K562 (cell line): Measurements from ENCODE around the gene ROMO1. TPM values are rescaled to one million over a fixed set of nuclear protein-coding genes. Genes with fewer than 3 reads are reported as not detected.

Experiments used
- ARNT ChIP-seq, 2 experiments: fragments of 450-650 bp; IDR thresholded peaks; 2 replicates each; pipeline ENCODE4 v1.6.1; 2016; ENCODE audit warnings: mild to moderate bottlenecking in 1 of 2
- BRD9 ChIP-seq: fragments of 450-650 bp; IDR thresholded peaks from 2 replicates; pipeline ENCODE4 v1.6.1; 2018; ENCODE audit warnings: low read depth; ENCODE audit not compliant: partially characterized antibody
- CBX3 ChIP-seq, 2 experiments: IDR thresholded peaks; 1 replicate in 1 of 2; 2 replicates in 1 of 2; pipeline ENCODE4 v1.6.1; 2012; ENCODE audit warnings: inconsistent platforms in 2 of 2, low read length in 2 of 2, borderline replicate concordance in 1 of 2, control low read depth in 1 of 2
- CUX1 ChIP-seq: fragments of 200-800 bp; sonication (Bioruptor generic); IDR thresholded peaks from 2 replicates; pipeline ENCODE4 v1.6.1; 2016; ENCODE audit warnings: missing genetic modification characterization, missing compliant biosample characterization
- FOS ChIP-seq: IDR thresholded peaks from 3 replicates; pipeline ENCODE4 v1.6.1; 2011; ENCODE audit not compliant: insufficient read length; ENCODE audit errors: extremely low read depth
- FOXO4 ChIP-seq: fragments of 450-650 bp; formaldehyde crosslinking; IDR thresholded peaks from 2 replicates; pipeline ENCODE4 v1.4.0; 2020; ENCODE audit warnings: mild to moderate bottlenecking, moderate library complexity
- GTF2F1 ChIP-seq: IDR thresholded peaks from 2 replicates; pipeline ENCODE4 v1.6.1; 2011; ENCODE audit warnings: low read depth, low read length, improper control_type of control experiment
- HDAC8 ChIP-seq: fragments of 450-650 bp; IDR thresholded peaks from 2 replicates; pipeline ENCODE4 v1.6.1; 2016; ENCODE audit warnings: mild to moderate bottlenecking, missing genetic modification characterization, moderate library complexity, missing compliant biosample characterization
- HOMEZ ChIP-seq: fragments of 250-450 bp; sonication (Bioruptor Pico); IDR thresholded peaks from 2 replicates; pipeline ENCODE4 v1.4.0; 2020; ENCODE audit warnings: mild to moderate bottlenecking, moderate library complexity
- JUND ChIP-seq, 2 experiments: IDR thresholded peaks; 2 replicates in 1 of 2; 3 replicates in 1 of 2; pipeline ENCODE4 v1.6.1; 2011; ENCODE audit warnings: borderline replicate concordance in 2 of 2, low read depth in 2 of 2, low read length in 2 of 2, improper control_type of control experiment in 1 of 2, missing biosample characterization in 1 of 2, missing genetic modification characterization in 1 of 2, missing genetic modification reagents in 1 of 2
- KDM5B ChIP-seq: fragments of 200-600 bp; sonication (generic); IDR thresholded peaks from 2 replicates; pipeline ENCODE4 v1.6.1; 2012; ENCODE audit warnings: low read depth, mild to moderate bottlenecking, moderate library complexity, low read length, control low read depth, inconsistent platforms; ENCODE audit not compliant: insufficient replicate concordance
- NBN ChIP-seq: fragments of 450-650 bp; IDR thresholded peaks from 2 replicates; pipeline ENCODE4 v1.6.1; 2016; ENCODE audit warnings: low read depth, mild to moderate bottlenecking
- NR2C2 ChIP-seq, 2 experiments: fragments of 200-800 bp in 1 of 2; sonication (Bioruptor generic) in 1 of 2; sonication (generic) in 1 of 2; formaldehyde crosslinking in 1 of 2; IDR thresholded peaks; 2 replicates each; pipeline versions ENCODE4 v1.6.1 to v1.8.0; 2016 to 2022; ENCODE audit warnings: mild to moderate bottlenecking in 1 of 2, missing compliant biosample characterization in 1 of 2, missing genetic modification characterization in 1 of 2, missing genetic modification reagents in 1 of 2
- PREB ChIP-seq: sonication (generic); formaldehyde crosslinking; IDR thresholded peaks from 2 replicates; pipeline ENCODE4 v1.8.1; 2023; ENCODE audit warnings: mild to moderate bottlenecking, missing genetic modification reagents
- RHOXF2B ChIP-seq: fragments of 250-450 bp; sonication (Bioruptor Pico); conservative IDR thresholded peaks from 2 replicates; pipeline ENCODE4 v1.5.1; 2021
- ZNF764 ChIP-seq: fragments of 250-450 bp; sonication (Bioruptor Pico); IDR thresholded peaks from 2 replicates; pipeline ENCODE4 v1.4.0; 2020; ENCODE audit warnings: low read depth, mild to moderate bottlenecking, moderate library complexity
- polyA plus RNA-seq, 8 experiments: library from polyadenylated mRNA; depleted of rRNA in 4 of 8; stranded (reverse) in 5 of 8; unstranded in 3 of 8; fragments of >200 nt; fragmentation: Nextera tagmentation in 2 of 8; fragmentation: Illumina TruSeq in 1 of 8; extraction: Ambion mirVana in 2 of 8; extraction: Trizol in 1 of 8; gene quantifications; 2 replicates each; pipeline versions ENCODE4 v1.2.1 to v1.2.3, GENCODE V29; 2011 to 2014; ENCODE audit warnings: inconsistent platforms in 1 of 8, missing spikeins in 1 of 8
- total RNA-seq, 7 experiments: library from RNA; depleted of rRNA in 6 of 7; stranded (reverse); fragments of >200 nt in 6 of 7; fragmentation: Illumina TruSeq in 2 of 7; extraction: Trizol in 2 of 7; gene quantifications; 2 replicates each; pipeline versions ENCODE4 v1.2.1 to v1.2.3, GENCODE V29; 2011 to 2021; ENCODE audit warnings: low replicate concordance in 1 of 7

ROMO1 gene
- total and polyA plus RNA-seq, 9 of the 15 experiments (the other 6 are each of a cell fraction or from before 2014, with no cell fraction given): 31.8 to 741 (median 226) TPM

GRCh38 chr20:35743693-35744491 is 44.7 kb downstream of the ROMO1 start (continued):
- TF ChIP-seq CBX3 (IDR thresholded peaks at IDR 0.05; ENCODE audit: borderline replicate concordance in 1 of 2, low read length in 2 of 2) (no peak), HOMEZ (no peak), NBN (peak; percentile 70), BRD9 (peak; percentile 83), FOS (no peak), HDAC8 (no peak), CUX1 (peak; percentile 86; the same call in 1 of the 2 replicates), ARNT (IDR thresholded peaks at IDR 0.05) (peak in 1 of 2 experiments; percentile 55; a peak in 1 of 4 replicates), RHOXF2B (CRISPR knock-in tag) (no peak), FOXO4 (CRISPR knock-in tag) (no peak), GTF2F1 (no peak), PREB (CRISPR knock-in tag) (no peak), JUND (IDR thresholded peaks at IDR 0.05; ENCODE audit: borderline replicate concordance, low read depth, low read length) (0 out of 2 replicates have a peak, but pooled peaks have one; percentile 17), JUND (tag; IDR thresholded peaks at IDR 0.05; ENCODE audit: borderline replicate concordance, low read depth, low read length) (no peak; the same call in 2 of the 3 replicates), ZNF764 (CRISPR knock-in tag) (no peak), NR2C2 (CRISPR knock-in tag; IDR thresholded peaks at IDR 0.05) (no peak), NR2C2 (tag; IDR thresholded peaks at IDR 0.05) (peak; percentile 84), KDM5B (no peak)
